KMS-11 (cell line): Measurements from ENCODE around the gene TPO.

Experiments used
- H2AFZ ChIP-seq: fragments of 200-600 bp; sonication (generic); 2 replicates; pipeline ENCODE4 v1.6.1; 2016; ENCODE audit warnings: antibody characterized with exemption, mixed run types, low read depth
- H3K27ac ChIP-seq: fragments of 200-600 bp; sonication (generic); 2 replicates; pipeline ENCODE4 v1.6.1; 2016; ENCODE audit warnings: mild to moderate bottlenecking, mixed run types
- H3K27me3 ChIP-seq: fragments of 200-600 bp; sonication (generic); 2 replicates; pipeline ENCODE4 v1.6.1; 2017; ENCODE audit warnings: mild to moderate bottlenecking, low read depth, mixed run types, moderate library complexity; ENCODE audit not compliant: insufficient read depth
- H3K36me3 ChIP-seq: fragments of 200-600 bp; sonication (generic); 2 replicates; pipeline ENCODE4 v1.6.1; 2017; ENCODE audit warnings: mild to moderate bottlenecking, mixed run types; ENCODE audit not compliant: insufficient read depth
- H3K4me1 ChIP-seq: fragments of 200-600 bp; sonication (generic); 2 replicates; pipeline ENCODE4 v1.6.1; 2016; ENCODE audit warnings: mild to moderate bottlenecking, low read depth, mixed run types; ENCODE audit not compliant: poor library complexity, severe bottlenecking
- H3K4me2 ChIP-seq: fragments of 200-600 bp; sonication (generic); 2 replicates; pipeline ENCODE4 v1.7.0; 2016; ENCODE audit warnings: mild to moderate bottlenecking, mixed run types
- H3K4me3 ChIP-seq: fragments of 200-600 bp; sonication (generic); IDR thresholded peaks from 2 replicates; pipeline ENCODE4 v1.6.1; 2017; ENCODE audit warnings: low read depth, low read length, mixed read lengths; ENCODE audit not compliant: insufficient read depth
- H3K79me2 ChIP-seq: fragments of 200-600 bp; sonication (generic); 2 replicates; pipeline ENCODE4 v1.6.1; 2016; ENCODE audit warnings: low read depth, mixed run types; ENCODE audit not compliant: insufficient read depth
- H3K9ac ChIP-seq: fragments of 200-600 bp; sonication (generic); 2 replicates; pipeline ENCODE4 v1.6.1; 2016; ENCODE audit warnings: mild to moderate bottlenecking, mixed run types
- H4K20me1 ChIP-seq: fragments of 200-600 bp; sonication (generic); 2 replicates; pipeline ENCODE4 v1.6.1; 2016; ENCODE audit warnings: mild to moderate bottlenecking, mixed run types; ENCODE audit not compliant: insufficient read depth
- TF ChIP-seq, protein P1 (sequence below): fragments of 200-600 bp; sonication (generic); conservative IDR thresholded peaks from 2 replicates; pipeline ENCODE4 v1.6.1; 2017; ENCODE audit warnings: low read depth, mild to moderate bottlenecking, antibody characterized with exemption, low read length, moderate library complexity, mixed read lengths

The TPO gene

DNA sequence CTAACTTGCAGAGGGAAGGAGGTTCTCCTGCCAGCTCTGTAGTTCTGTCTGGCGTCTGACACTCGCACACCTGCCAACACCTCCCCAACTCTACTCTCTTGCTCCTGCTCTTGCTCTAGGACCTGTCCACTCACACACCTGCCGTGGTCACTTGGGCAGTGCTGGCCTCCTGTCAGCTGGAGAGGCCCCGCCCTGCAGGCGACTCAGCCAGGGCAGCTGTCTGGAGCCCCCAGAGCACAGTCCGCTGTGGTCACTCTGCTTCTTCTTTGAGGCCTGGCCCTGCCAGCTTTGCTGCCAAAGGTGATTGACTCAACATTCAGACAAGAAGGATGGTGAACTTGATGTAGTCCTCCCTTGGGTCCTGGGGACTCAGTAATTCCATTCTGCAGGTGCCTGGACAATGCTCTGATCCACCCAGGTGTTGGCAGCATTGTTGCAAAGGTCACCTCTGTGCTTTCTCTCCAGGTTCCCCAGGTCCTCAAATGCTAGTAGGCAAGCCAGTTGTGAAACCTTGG, 18.7 kb downstream of the TPO start:
- Histone ChIP-seq H3K27me3 (no peaks in the 10 kb centered on the region), H3K4me3 (no peak overlapping the region), H3K9ac (no peak overlapping the region), H3K4me2 (no peak overlapping the region), H3K4me1 (no peaks in the 10 kb centered on the region), H2AFZ (no peak overlapping the region), H3K27ac (no peak overlapping the region), H3K79me2 (no peaks in the 10 kb centered on the region), H3K36me3 (no peaks in the 10 kb centered on the region), H4K20me1 (no peaks in the 10 kb centered on the region)
- TF ChIP-seq, protein P1, sequence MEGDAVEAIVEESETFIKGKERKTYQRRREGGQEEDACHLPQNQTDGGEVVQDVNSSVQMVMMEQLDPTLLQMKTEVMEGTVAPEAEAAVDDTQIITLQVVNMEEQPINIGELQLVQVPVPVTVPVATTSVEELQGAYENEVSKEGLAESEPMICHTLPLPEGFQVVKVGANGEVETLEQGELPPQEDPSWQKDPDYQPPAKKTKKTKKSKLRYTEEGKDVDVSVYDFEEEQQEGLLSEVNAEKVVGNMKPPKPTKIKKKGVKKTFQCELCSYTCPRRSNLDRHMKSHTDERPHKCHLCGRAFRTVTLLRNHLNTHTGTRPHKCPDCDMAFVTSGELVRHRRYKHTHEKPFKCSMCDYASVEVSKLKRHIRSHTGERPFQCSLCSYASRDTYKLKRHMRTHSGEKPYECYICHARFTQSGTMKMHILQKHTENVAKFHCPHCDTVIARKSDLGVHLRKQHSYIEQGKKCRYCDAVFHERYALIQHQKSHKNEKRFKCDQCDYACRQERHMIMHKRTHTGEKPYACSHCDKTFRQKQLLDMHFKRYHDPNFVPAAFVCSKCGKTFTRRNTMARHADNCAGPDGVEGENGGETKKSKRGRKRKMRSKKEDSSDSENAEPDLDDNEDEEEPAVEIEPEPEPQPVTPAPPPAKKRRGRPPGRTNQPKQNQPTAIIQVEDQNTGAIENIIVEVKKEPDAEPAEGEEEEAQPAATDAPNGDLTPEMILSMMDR = no peak

DNA sequence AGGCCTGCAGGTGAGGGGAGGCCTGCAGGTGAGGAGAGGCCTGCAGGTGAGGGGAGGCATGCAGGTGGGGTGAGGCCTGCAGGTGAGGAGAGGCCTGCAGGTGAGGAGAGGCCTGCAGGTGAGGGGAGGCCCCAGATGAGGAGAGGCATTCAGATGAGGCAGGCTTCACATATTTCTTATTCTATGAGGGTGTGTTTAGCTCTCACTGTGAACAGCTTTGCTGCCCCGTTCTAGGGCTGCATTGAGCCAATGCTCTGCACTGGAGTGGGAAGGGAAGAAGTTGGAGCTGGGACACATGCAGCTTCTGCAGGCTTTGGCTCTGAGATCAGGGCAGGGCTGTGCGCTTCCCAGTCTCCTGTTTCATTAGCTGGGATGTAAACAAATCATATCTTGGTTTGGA, 19.5 kb downstream of the TPO start:
- H3K4me3 ChIP-seq = no peak overlapping the region
- no peak overlapping the region for H2AFZ ChIP-seq
- TF ChIP-seq, protein P1 = no peak
- H3K4me2 ChIP-seq = no peak overlapping the region
- no peak overlapping the region for H3K27ac ChIP-seq
- H3K36me3 ChIP-seq = no peaks in the 10 kb centered on the region
- no peaks in the 10 kb centered on the region for H4K20me1 ChIP-seq
- no peak overlapping the region for H3K9ac ChIP-seq
- H3K79me2 ChIP-seq = no peaks in the 10 kb centered on the region
- no peaks in the 10 kb centered on the region for H3K4me1 ChIP-seq
- H3K27me3 ChIP-seq = no peaks in the 10 kb centered on the region

DNA sequence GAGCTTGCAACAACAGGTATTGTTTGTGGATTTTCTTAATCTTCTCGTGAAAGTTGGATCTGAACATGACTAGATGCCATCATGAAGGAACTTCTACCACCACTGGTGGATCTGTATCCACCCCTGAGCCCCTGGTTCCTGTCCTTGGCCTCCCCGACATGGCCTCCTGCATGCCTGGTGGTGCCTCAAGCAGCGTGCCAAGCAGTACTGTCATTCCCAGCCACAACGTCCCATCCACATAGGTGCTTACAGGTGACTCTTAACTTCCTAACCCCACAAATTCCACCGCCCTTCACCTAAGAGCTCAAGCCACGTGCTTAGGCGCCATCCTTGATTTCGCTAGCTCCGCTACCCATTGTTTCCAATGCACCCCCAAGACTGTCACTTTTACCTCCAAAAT, 23.1 kb downstream of the TPO start:
- no peaks in the 10 kb centered on the region for H3K36me3 ChIP-seq
- H3K27ac ChIP-seq = no peak overlapping the region
- no peaks in the 10 kb centered on the region for H4K20me1 ChIP-seq
- TF ChIP-seq, protein P1 = no peak
- H3K27me3 ChIP-seq = no peaks in the 10 kb centered on the region
- no peaks in the 10 kb centered on the region for H3K4me1 ChIP-seq
- no peak overlapping the region for H3K9ac ChIP-seq
- no peak overlapping the region for H3K4me2 ChIP-seq
- H2AFZ ChIP-seq = no peak overlapping the region
- H3K4me3 ChIP-seq = no peak overlapping the region
- no peaks in the 10 kb centered on the region for H3K79me2 ChIP-seq

DNA sequence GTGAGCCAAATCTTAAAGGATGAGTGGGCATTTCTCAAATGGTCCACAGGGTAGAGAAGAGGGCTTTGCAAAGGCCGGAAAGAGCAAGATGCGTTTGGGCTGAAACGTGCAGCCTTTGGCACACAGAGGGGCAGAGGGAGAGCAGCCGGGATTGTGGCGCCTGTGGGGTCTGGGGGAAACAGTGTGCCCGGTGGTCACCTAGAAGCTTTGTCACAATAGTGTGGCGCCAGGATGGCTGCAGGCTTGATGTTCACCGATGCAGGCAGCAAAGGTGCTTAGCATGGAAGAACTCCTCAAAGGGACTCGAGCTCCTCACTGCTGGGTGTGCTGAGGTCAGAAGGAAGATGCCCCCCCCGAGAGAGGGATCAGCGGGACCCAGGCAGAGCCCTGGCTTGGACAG, 23.8 kb downstream of the TPO start:
- no peak overlapping the region for H3K27ac ChIP-seq
- no peaks in the 10 kb centered on the region for H3K27me3 ChIP-seq
- no peak overlapping the region for H3K4me2 ChIP-seq
- H3K79me2 ChIP-seq = no peaks in the 10 kb centered on the region
- H2AFZ ChIP-seq = no peak overlapping the region
- TF ChIP-seq, protein P1 = no peak
- H3K9ac ChIP-seq = no peak overlapping the region
- no peaks in the 10 kb centered on the region for H4K20me1 ChIP-seq
- H3K4me1 ChIP-seq = no peaks in the 10 kb centered on the region
- H3K4me3 ChIP-seq = no peak overlapping the region
- no peaks in the 10 kb centered on the region for H3K36me3 ChIP-seq

DNA sequence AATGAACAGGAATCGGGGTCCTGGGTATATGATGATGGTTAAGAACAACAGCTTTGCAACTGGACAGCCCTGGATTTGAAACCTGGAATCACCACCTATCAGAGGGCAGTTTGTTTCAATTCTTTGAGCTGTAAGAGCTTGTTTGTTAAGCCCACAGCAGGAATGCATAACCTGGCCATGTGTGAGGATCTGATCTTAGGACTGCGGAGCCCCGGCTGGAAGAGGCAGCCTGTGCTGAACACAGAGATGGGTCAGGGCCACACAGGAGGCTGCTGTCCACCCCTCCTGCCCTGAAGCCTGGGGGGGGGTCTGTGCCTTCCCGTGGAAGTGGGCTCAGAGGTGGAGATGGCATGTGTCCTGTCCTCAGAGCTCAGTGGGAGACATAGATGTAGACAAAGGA, 24.3 kb downstream of the TPO start:
- Histone ChIP-seq H2AFZ (no peak overlapping the region), H4K20me1 (no peaks in the 10 kb centered on the region), H3K4me2 (no peak overlapping the region), H3K79me2 (no peaks in the 10 kb centered on the region), H3K27ac (no peak overlapping the region), H3K27me3 (no peaks in the 10 kb centered on the region), H3K9ac (no peak overlapping the region), H3K36me3 (no peaks in the 10 kb centered on the region), H3K4me1 (no peaks in the 10 kb centered on the region), H3K4me3 (no peak overlapping the region)
- TF ChIP-seq, protein P1 = no peak
